K562 (cell line): ENCODE measurements around the gene MYO3A.

ENCODE experiments used
- GTF2A2 ChIP-seq: IDR thresholded peaks from 2 replicates; pipeline ENCODE4 v1.6.1; 2016; ENCODE audit warnings: mild to moderate bottlenecking, missing genetic modification characterization, missing compliant biosample characterization
- PREB ChIP-seq: sonication (generic); formaldehyde crosslinking; IDR thresholded peaks from 2 replicates; pipeline ENCODE4 v1.8.1; 2023; ENCODE audit warnings: mild to moderate bottlenecking, missing genetic modification reagents
- ZBTB11 ChIP-seq, 3 experiments: fragments of 200-800 bp in 1 of 3; fragments of 250-450 bp in 1 of 3; fragments of 450-650 bp in 1 of 3; sonication (Bioruptor Pico) in 1 of 3; sonication (Bioruptor generic) in 1 of 3; formaldehyde crosslinking in 1 of 3; IDR thresholded peaks; 2 replicates each; pipeline versions ENCODE4 v1.6.1 to v1.8.0; 2016 to 2022; ENCODE audit warnings: mild to moderate bottlenecking in 2 of 3, missing genetic modification characterization in 2 of 3, missing compliant biosample characterization in 1 of 3, moderate library complexity in 1 of 3
- ZBTB33 ChIP-seq: sonication (generic); formaldehyde crosslinking; IDR thresholded peaks from 2 replicates; pipeline ENCODE4 v1.8.1; 2023; ENCODE audit warnings: mild to moderate bottlenecking, missing genetic modification reagents
- TF ChIP-seq, protein P1 (sequence below): sonication (generic); formaldehyde crosslinking; IDR thresholded peaks from 2 replicates; pipeline ENCODE4 v1.9.0; 2022; ENCODE audit warnings: mild to moderate bottlenecking, missing genetic modification reagents

DNA sequence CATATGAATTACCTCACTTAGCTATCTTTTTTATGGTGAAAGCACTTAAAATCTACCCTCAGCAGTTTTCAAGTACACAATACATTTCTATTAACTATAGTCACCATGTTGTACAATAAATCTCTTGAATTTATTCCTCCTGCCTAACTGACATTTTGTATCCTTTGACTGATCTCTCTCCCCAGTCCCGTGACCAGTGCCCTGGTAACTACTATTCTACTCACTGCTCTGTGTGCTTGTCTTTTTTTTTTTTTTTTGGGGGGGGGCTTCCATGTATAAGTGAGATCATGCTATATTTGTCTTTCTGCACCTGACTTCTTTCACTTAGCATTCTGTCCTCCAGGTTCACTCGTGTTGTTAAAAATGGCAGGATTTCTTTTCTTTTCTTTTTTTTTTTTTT is 271.2 kb downstream of the MYO3A start:
- TF ChIP-seq GTF2A2 (no peak), PREB (CRISPR knock-in tag) (no peak), ZBTB11 (CRISPR knock-in tag; IDR thresholded peaks at IDR 0.05) (no peak), ZBTB33 (CRISPR knock-in tag) (no peak)
- TF ChIP-seq, protein P1, sequence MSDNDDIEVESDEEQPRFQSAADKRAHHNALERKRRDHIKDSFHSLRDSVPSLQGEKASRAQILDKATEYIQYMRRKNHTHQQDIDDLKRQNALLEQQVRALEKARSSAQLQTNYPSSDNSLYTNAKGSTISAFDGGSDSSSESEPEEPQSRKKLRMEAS (CRISPR knock-in tag): no peak
